Tibial nerve (tissue), 4 donors: ENCODE measurements around the gene PAN3.

Experiments used
- EP300 ChIP-seq, 2 donors: sonication (generic); formaldehyde crosslinking; IDR thresholded peaks; one replicate each; pipeline ENCODE4 v1.6.1; 2017; ENCODE audit warnings: antibody characterized with exemption in 2 of 2, mild to moderate bottlenecking in 1 of 2
- POLR2A ChIP-seq, 2 donors: fragments of 450-650 bp; IDR thresholded peaks; one replicate each; pipeline ENCODE4 v1.6.1; 2017; ENCODE audit warnings: antibody characterized with exemption in 2 of 2, mild to moderate bottlenecking in 2 of 2, moderate library complexity in 2 of 2
- TF ChIP-seq, protein P1 (sequence below), 5 experiments: fragments of 200-600 bp in 3 of 5; fragments of 450-650 bp in 2 of 5; sonication (generic) in 3 of 5; IDR thresholded peaks; one replicate each; pipeline ENCODE4 v1.5.1; 2016 to 2019; ENCODE audit warnings: antibody characterized with exemption in 5 of 5, mild to moderate bottlenecking in 3 of 5, moderate library complexity in 2 of 5

- TF ChIP-seq, protein P1, sequence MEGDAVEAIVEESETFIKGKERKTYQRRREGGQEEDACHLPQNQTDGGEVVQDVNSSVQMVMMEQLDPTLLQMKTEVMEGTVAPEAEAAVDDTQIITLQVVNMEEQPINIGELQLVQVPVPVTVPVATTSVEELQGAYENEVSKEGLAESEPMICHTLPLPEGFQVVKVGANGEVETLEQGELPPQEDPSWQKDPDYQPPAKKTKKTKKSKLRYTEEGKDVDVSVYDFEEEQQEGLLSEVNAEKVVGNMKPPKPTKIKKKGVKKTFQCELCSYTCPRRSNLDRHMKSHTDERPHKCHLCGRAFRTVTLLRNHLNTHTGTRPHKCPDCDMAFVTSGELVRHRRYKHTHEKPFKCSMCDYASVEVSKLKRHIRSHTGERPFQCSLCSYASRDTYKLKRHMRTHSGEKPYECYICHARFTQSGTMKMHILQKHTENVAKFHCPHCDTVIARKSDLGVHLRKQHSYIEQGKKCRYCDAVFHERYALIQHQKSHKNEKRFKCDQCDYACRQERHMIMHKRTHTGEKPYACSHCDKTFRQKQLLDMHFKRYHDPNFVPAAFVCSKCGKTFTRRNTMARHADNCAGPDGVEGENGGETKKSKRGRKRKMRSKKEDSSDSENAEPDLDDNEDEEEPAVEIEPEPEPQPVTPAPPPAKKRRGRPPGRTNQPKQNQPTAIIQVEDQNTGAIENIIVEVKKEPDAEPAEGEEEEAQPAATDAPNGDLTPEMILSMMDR (IDR thresholded peaks at IDR 0.05) = no peak
- TF ChIP-seq POLR2A (IDR thresholded peaks at IDR 0.05) (no peak), EP300 (IDR thresholded peaks at IDR 0.05) (no peak)
These were observed 6.7 kb downstream of the PAN3 start for GRCh38 chr13:28145049-28145448.
